Stimulated activated CD4-positive, alpha-beta T cell treated with anti-CD3 and anti-CD28 coated beads, Interleukin-4, amount 100 ng/mL, for 24 hours (primary cell): Measurements from ENCODE around the gene TCP11.

Experiments
- DNase-seq: peaks from one replicate; pipeline ENCODE4 v3.0.0-alpha.2; 2020

The TCP11 gene

GRCh38 chr6:35141007-35141655, at the start of gene TCP11:
TSS of gene TCP11 (minus strand) at chr6:35141339. CDS start at chr6:35140870, 469 bp downstream.
- DNase-seq, result peak; percentile 25

- DNase-seq, result no peak
Measured at GRCh38 chr6:35190306-35190705, 49.2 kb upstream of the TCP11 start.

GRCh38 chr6:35188886-35189285, 47.7 kb upstream of the TCP11 start:
- no peak for DNase-seq

- no peak for DNase-seq
Measured at GRCh38 chr6:35186571-35186970, 45.4 kb upstream of the TCP11 start.

GRCh38 chr6:35185971-35186370, 44.8 kb upstream of the TCP11 start:
- DNase-seq, result no peak

- DNase-seq, result no peak
Measured at GRCh38 chr6:35185302-35185681, 44.2 kb upstream of the TCP11 start.

- no peak for DNase-seq
Measured at GRCh38 chr6:35184580-35185301, 43.6 kb upstream of the TCP11 start.

- no peak for DNase-seq
Measured at GRCh38 chr6:35183935-35184334, 42.8 kb upstream of the TCP11 start.

GRCh38 chr6:35183281-35183680, 42.1 kb upstream of the TCP11 start:
- DNase-seq, result no peak

- DNase-seq, result no peak
Measured at GRCh38 chr6:35181933-35182612, 40.9 kb upstream of the TCP11 start.

- DNase-seq, result no peak
Measured at GRCh38 chr6:35181308-35181932, 40.3 kb upstream of the TCP11 start.

- no peak for DNase-seq
Measured at GRCh38 chr6:35179901-35180535, 38.9 kb upstream of the TCP11 start.

GRCh38 chr6:35178932-35179832, 38.0 kb upstream of the TCP11 start:
- DNase-seq, result no peak

GRCh38 chr6:35178012-35178411, 36.9 kb upstream of the TCP11 start:
- DNase-seq, result no peak

GRCh38 chr6:35177596-35177995, 36.5 kb upstream of the TCP11 start:
- no peak for DNase-seq

- DNase-seq, result no peak
Measured at GRCh38 chr6:35177157-35177556, 36.0 kb upstream of the TCP11 start.

GRCh38 chr6:35176301-35177024, 35.3 kb upstream of the TCP11 start:
- no peak for DNase-seq

- no peak for DNase-seq
Measured at GRCh38 chr6:35174501-35174900, 33.4 kb upstream of the TCP11 start.

- no peak for DNase-seq
Measured at GRCh38 chr6:35174088-35174434, 32.9 kb upstream of the TCP11 start.

GRCh38 chr6:35173427-35174087, 32.4 kb upstream of the TCP11 start:
- DNase-seq, result no peak

GRCh38 chr6:35173044-35173426, 31.9 kb upstream of the TCP11 start:
- no peak for DNase-seq
